Measurements from ENCODE around the gene SCAF4. TPM values are rescaled to one million over a fixed set of nuclear protein-coding genes. Genes with fewer than 3 reads are reported as not detected.

Gene SCAF4
- total RNA-seq, 1 donor from 2014 or later, result 15.3 TPM

- H3K4me3 ChIP-seq, result no peak overlapping the region
- TF ChIP-seq, protein P1, sequence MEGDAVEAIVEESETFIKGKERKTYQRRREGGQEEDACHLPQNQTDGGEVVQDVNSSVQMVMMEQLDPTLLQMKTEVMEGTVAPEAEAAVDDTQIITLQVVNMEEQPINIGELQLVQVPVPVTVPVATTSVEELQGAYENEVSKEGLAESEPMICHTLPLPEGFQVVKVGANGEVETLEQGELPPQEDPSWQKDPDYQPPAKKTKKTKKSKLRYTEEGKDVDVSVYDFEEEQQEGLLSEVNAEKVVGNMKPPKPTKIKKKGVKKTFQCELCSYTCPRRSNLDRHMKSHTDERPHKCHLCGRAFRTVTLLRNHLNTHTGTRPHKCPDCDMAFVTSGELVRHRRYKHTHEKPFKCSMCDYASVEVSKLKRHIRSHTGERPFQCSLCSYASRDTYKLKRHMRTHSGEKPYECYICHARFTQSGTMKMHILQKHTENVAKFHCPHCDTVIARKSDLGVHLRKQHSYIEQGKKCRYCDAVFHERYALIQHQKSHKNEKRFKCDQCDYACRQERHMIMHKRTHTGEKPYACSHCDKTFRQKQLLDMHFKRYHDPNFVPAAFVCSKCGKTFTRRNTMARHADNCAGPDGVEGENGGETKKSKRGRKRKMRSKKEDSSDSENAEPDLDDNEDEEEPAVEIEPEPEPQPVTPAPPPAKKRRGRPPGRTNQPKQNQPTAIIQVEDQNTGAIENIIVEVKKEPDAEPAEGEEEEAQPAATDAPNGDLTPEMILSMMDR (IDR thresholded peaks at IDR 0.05; ENCODE audit: borderline replicate concordance), result no peak
- no peaks in the 10 kb centered on the region for H3K27me3 ChIP-seq (ENCODE audit: low read depth)
- H3K36me3 ChIP-seq, result peaks cover 5% of the 10 kb centered on the region
- peaks cover 90% of the 10 kb centered on the region for H3K4me1 ChIP-seq
- H3K9me3 ChIP-seq (replicated peaks), result no peaks in the 10 kb centered on the region
- DNase-seq, result no peak
- no peak overlapping the region for H3K27ac ChIP-seq (replicated peaks)
- intact Hi-C loops (cut with micrococcal nuclease), result no loop called here
These were observed 6.6 kb downstream of the SCAF4 start for GRCh38 chr21:31725202-31725839.

DNA sequence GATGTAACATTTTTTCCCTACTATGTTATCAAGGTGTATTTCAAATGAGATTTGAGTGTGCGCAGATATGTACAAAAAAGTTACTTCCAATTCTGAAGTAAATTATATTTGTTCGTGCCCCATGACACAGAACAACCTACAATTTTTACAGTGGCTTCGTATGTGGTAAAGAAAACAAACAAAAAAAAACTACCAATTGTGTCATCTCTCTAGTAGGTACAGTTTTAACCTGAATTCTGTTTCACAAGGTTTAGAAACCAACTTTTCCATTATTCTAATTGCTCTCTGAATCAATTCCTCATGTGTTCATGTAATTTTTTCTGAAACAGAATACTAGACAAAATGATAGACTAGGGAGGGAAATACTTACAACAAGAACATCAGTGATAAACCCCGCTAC, 7.4 kb downstream of the SCAF4 start:
- no peak overlapping the region for H3K27ac ChIP-seq (replicated peaks)
- H3K4me3 ChIP-seq, result no peak overlapping the region
- TF ChIP-seq, protein P1 (IDR thresholded peaks at IDR 0.05; ENCODE audit: borderline replicate concordance), result no peak
- peaks cover 84% of the 10 kb centered on the region for H3K4me1 ChIP-seq
- H3K36me3 ChIP-seq, result peaks cover 5% of the 10 kb centered on the region
- H3K9me3 ChIP-seq (replicated peaks), result no peaks in the 10 kb centered on the region
- intact Hi-C loops (cut with micrococcal nuclease), result no loop called here
- no peak for DNase-seq
- H3K27me3 ChIP-seq (ENCODE audit: low read depth), result no peaks in the 10 kb centered on the region

- H3K27me3 ChIP-seq (ENCODE audit: low read depth), result no peaks in the 10 kb centered on the region
- intact Hi-C loops (cut with micrococcal nuclease), result no loop called here
- peaks cover 65% of the 10 kb centered on the region for H3K4me1 ChIP-seq
- H3K9me3 ChIP-seq (replicated peaks), result no peaks in the 10 kb centered on the region
- TF ChIP-seq, protein P1 (IDR thresholded peaks at IDR 0.05; ENCODE audit: borderline replicate concordance), result no peak
- H3K27ac ChIP-seq (replicated peaks), result no peak overlapping the region
- no peaks in the 10 kb centered on the region for H3K36me3 ChIP-seq
- no peak for DNase-seq
- H3K4me3 ChIP-seq, result no peak overlapping the region
These were observed 10.5 kb downstream of the SCAF4 start for GRCh38 chr21:31721381-31721780.

DNA sequence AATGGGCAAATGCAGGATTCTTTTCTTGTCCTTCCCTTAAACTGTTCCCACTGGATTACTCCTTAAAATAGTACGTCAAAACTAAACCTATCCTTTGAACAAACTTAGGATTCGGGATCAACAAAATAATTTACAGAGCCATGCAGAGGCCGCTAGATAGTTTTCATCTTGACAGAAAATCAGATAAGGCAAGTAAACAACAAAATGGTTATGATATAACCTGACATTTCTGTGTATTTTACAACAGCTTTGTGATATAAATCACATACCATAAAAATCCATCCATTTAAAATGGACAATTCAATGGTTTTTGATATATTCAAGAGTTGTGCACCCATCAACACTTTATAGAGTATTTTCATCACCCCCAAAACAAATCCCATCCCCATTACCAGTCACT, 11.2 kb downstream of the SCAF4 start:
- Histone ChIP-seq H3K27ac (replicated peaks) (no peak overlapping the region), H3K4me3 (no peak overlapping the region), H3K27me3 (ENCODE audit: low read depth) (no peaks in the 10 kb centered on the region), H3K36me3 (no peaks in the 10 kb centered on the region), H3K4me1 (peaks cover 71% of the 10 kb centered on the region), H3K9me3 (replicated peaks) (no peaks in the 10 kb centered on the region)
- DNase-seq, result no peak
- intact Hi-C loops (cut with micrococcal nuclease), result no loop called here
- TF ChIP-seq, protein P1 (IDR thresholded peaks at IDR 0.05; ENCODE audit: borderline replicate concordance), result no peak

GRCh38 chr21:31720330-31720729, 11.6 kb downstream of the SCAF4 start:
- no peaks in the 10 kb centered on the region for H3K9me3 ChIP-seq (replicated peaks)
- DNase-seq, result no peak
- no peak overlapping the region for H3K4me3 ChIP-seq
- no peaks in the 10 kb centered on the region for H3K36me3 ChIP-seq
- TF ChIP-seq, protein P1 (IDR thresholded peaks at IDR 0.05; ENCODE audit: borderline replicate concordance), result no peak
- H3K27ac ChIP-seq (replicated peaks), result no peak overlapping the region
- intact Hi-C loops (cut with micrococcal nuclease), result no loop called here
- H3K27me3 ChIP-seq (ENCODE audit: low read depth), result no peaks in the 10 kb centered on the region
- H3K4me1 ChIP-seq, result peaks cover 71% of the 10 kb centered on the region
